Fibroblast of lung (primary cell): ENCODE data around the gene NGDN. TPM values are rescaled to one million over a fixed set of nuclear protein-coding genes. Genes with fewer than 3 reads are reported as not detected.
"Not testable (repeated sequence)": the region's sequence is repeated elsewhere in the genome, so short reads cannot be mapped to it uniquely, and the experiment has no call there.

ENCODE experiments used
- DNase-seq, 2 donors: peaks; one replicate each; pipeline versions ENCODE4 v3.0.0 to v3.0.0-alpha.2; 2010; ENCODE audit warnings: low read depth in 2 of 2
- H2AFZ ChIP-seq: 2 replicates; pipeline ENCODE4 v1.5.1; 2012; ENCODE audit warnings: low read length, control low read depth, inconsistent platforms
- H3K27ac ChIP-seq: 2 replicates; pipeline ENCODE4 v1.5.1; 2011; ENCODE audit warnings: low read length, control low read depth; ENCODE audit not compliant: insufficient read depth
- H3K27me3 ChIP-seq: 2 replicates; pipeline ENCODE4 v1.5.1; 2011; ENCODE audit warnings: mild to moderate bottlenecking, low read length; ENCODE audit not compliant: control insufficient read depth, insufficient read depth
- H3K36me3 ChIP-seq: 2 replicates; pipeline ENCODE4 v1.5.1; 2011; ENCODE audit warnings: low read length; ENCODE audit not compliant: control insufficient read depth, insufficient read depth
- H3K4me1 ChIP-seq: 2 replicates; pipeline ENCODE4 v1.5.1; 2011; ENCODE audit warnings: low read length; ENCODE audit not compliant: control insufficient read depth, insufficient read depth; ENCODE audit errors: extremely low read depth
- H3K4me2 ChIP-seq: 2 replicates; pipeline ENCODE4 v1.5.1; 2011; ENCODE audit warnings: low read length, control low read depth; ENCODE audit not compliant: insufficient read depth; ENCODE audit errors: extremely low read depth
- H3K4me3 ChIP-seq, 4 experiments: fragments of 200-600 bp in 1 of 4; sonication (generic) in 1 of 4; replicated peaks in 1 of 4; 2 replicates each; pipeline ENCODE4 v1.5.1; 2011 to 2016; ENCODE audit warnings: low read length in 4 of 4, low read depth in 3 of 4, mild to moderate bottlenecking in 3 of 4, control low read depth in 2 of 4, inconsistent platforms in 1 of 4, mixed read lengths in 1 of 4; ENCODE audit not compliant: insufficient read depth in 1 of 4; ENCODE audit errors: control extremely low read depth in 1 of 4
- H3K79me2 ChIP-seq: 2 replicates; pipeline ENCODE4 v1.5.1; 2012; ENCODE audit warnings: mild to moderate bottlenecking, low read length, inconsistent platforms; ENCODE audit not compliant: control insufficient read depth, insufficient read depth
- H3K9ac ChIP-seq: 2 replicates; pipeline ENCODE4 v1.5.1; 2011; ENCODE audit warnings: mild to moderate bottlenecking, low read length, control low read depth; ENCODE audit not compliant: insufficient read depth
- H3K9me3 ChIP-seq: 2 replicates; pipeline ENCODE4 v1.5.1; 2012; ENCODE audit warnings: low read depth, low read length; ENCODE audit not compliant: control insufficient read depth, insufficient read depth
- H4K20me1 ChIP-seq: 2 replicates; pipeline ENCODE4 v1.5.1; 2011; ENCODE audit warnings: low read length; ENCODE audit not compliant: control insufficient read depth, insufficient read depth; ENCODE audit errors: extremely low read depth
- CTCF ChIP-seq, 2 donors: IDR thresholded peaks in 1 of 2; conservative IDR thresholded peaks in 1 of 2; 1 replicate in 1 of 2; 2 replicates in 1 of 2; pipeline ENCODE4 v1.5.1; 2011 to 2012; ENCODE audit warnings: low read length in 2 of 2, control low read depth in 1 of 2, inconsistent platforms in 1 of 2, low read depth in 1 of 2, mild to moderate bottlenecking in 1 of 2
- EZH2 ChIP-seq: IDR thresholded peaks from 2 replicates; pipeline ENCODE4 v1.5.1; 2012; ENCODE audit warnings: low read length, control low read depth, mild to moderate bottlenecking; ENCODE audit errors: missing control alignments
- polyA plus RNA-seq, 2 donors: library from polyadenylated mRNA; depleted of rRNA in 1 of 2; stranded (reverse) in 1 of 2; unstranded in 1 of 2; fragments of >200 nt; gene quantifications; 2 replicates each; pipeline ENCODE4 v1.2.1, GENCODE V29; 2011 to 2012; ENCODE audit warnings: missing spikeins in 1 of 2
- total RNA-seq: library from RNA; depleted of rRNA; stranded (reverse); fragments of >200 nt; gene quantifications from 2 replicates; pipeline ENCODE4 v1.2.1, GENCODE V29; 2014

The NGDN gene
- total and polyA plus RNA-seq, 2 donors (not counting 1 experiment from before 2014, with no cell fraction given): 39.5 to 46.9 TPM

GRCh38 chr14:23425169-23425568 lies 44.3 kb upstream of the NGDN start:
- Histone ChIP-seq H3K9ac (no peak overlapping the region), H3K4me2 (no peak overlapping the region), H2AFZ (no peak overlapping the region), H3K9me3 (no peaks in the 10 kb centered on the region), H3K4me1 (no peaks in the 10 kb centered on the region), H3K79me2 (no peaks in the 10 kb centered on the region), H3K27ac (no peak overlapping the region), H3K27me3 (peaks cover 6% of the 10 kb centered on the region), H4K20me1 (no peaks in the 10 kb centered on the region), H3K36me3 (no peaks in the 10 kb centered on the region), H3K4me3 (no peak overlapping the region)
- no peak for TF ChIP-seq CTCF (conservative IDR thresholded peaks at IDR 0.05 in 1 of 2, IDR thresholded peaks at IDR 0.05 in 1 of 2; ENCODE audit: low read depth in 1 of 2, low read length in 2 of 2)
- no peak for DNase-seq

GRCh38 chr14:23425798-23426197 lies 43.7 kb upstream of the NGDN start:
- H3K4me2 ChIP-seq, H3K27me3 ChIP-seq, H3K79me2 ChIP-seq, H3K36me3 ChIP-seq, DNase-seq, H2AFZ ChIP-seq, H3K4me3 ChIP-seq, H3K9ac ChIP-seq, H3K9me3 ChIP-seq, H3K4me1 ChIP-seq, H4K20me1 ChIP-seq, H3K27ac ChIP-seq: not testable (repeated sequence)

- Histone ChIP-seq H3K9me3 (no peaks in the 10 kb centered on the region), H2AFZ (no peak overlapping the region), H3K27me3 (peaks cover 2% of the 10 kb centered on the region), H4K20me1 (no peaks in the 10 kb centered on the region), H3K36me3 (no peaks in the 10 kb centered on the region), H3K4me2 (no peak overlapping the region), H3K27ac (no peak overlapping the region), H3K4me3 (no peak overlapping the region), H3K79me2 (no peaks in the 10 kb centered on the region), H3K9ac (no peak overlapping the region), H3K4me1 (no peaks in the 10 kb centered on the region)
- TF ChIP-seq CTCF (conservative IDR thresholded peaks at IDR 0.05 in 1 of 2, IDR thresholded peaks at IDR 0.05 in 1 of 2; ENCODE audit: low read depth in 1 of 2, low read length in 2 of 2) (no peak), EZH2 (no peak)
- no peak for DNase-seq
These were observed 40.6 kb upstream of the NGDN start for GRCh38 chr14:23428686-23429495.
